KMS-11 (cell line): Measurements from ENCODE around the gene TNN.
"Not testable (repeated sequence)": the region's sequence is repeated elsewhere in the genome, so short reads cannot be mapped to it uniquely, and the experiment has no call there.

ENCODE experiments used
- H2AFZ ChIP-seq: fragments of 200-600 bp; sonication (generic); 2 replicates; pipeline ENCODE4 v1.6.1; 2016; ENCODE audit warnings: antibody characterized with exemption, mixed run types, low read depth
- H3K27ac ChIP-seq: fragments of 200-600 bp; sonication (generic); 2 replicates; pipeline ENCODE4 v1.6.1; 2016; ENCODE audit warnings: mild to moderate bottlenecking, mixed run types
- H3K27me3 ChIP-seq: fragments of 200-600 bp; sonication (generic); 2 replicates; pipeline ENCODE4 v1.6.1; 2017; ENCODE audit warnings: mild to moderate bottlenecking, low read depth, mixed run types, moderate library complexity; ENCODE audit not compliant: insufficient read depth
- H3K36me3 ChIP-seq: fragments of 200-600 bp; sonication (generic); 2 replicates; pipeline ENCODE4 v1.6.1; 2017; ENCODE audit warnings: mild to moderate bottlenecking, mixed run types; ENCODE audit not compliant: insufficient read depth
- H3K4me1 ChIP-seq: fragments of 200-600 bp; sonication (generic); 2 replicates; pipeline ENCODE4 v1.6.1; 2016; ENCODE audit warnings: mild to moderate bottlenecking, low read depth, mixed run types; ENCODE audit not compliant: poor library complexity, severe bottlenecking
- H3K4me2 ChIP-seq: fragments of 200-600 bp; sonication (generic); 2 replicates; pipeline ENCODE4 v1.7.0; 2016; ENCODE audit warnings: mild to moderate bottlenecking, mixed run types
- H3K4me3 ChIP-seq: fragments of 200-600 bp; sonication (generic); IDR thresholded peaks from 2 replicates; pipeline ENCODE4 v1.6.1; 2017; ENCODE audit warnings: low read depth, low read length, mixed read lengths; ENCODE audit not compliant: insufficient read depth
- H3K79me2 ChIP-seq: fragments of 200-600 bp; sonication (generic); 2 replicates; pipeline ENCODE4 v1.6.1; 2016; ENCODE audit warnings: low read depth, mixed run types; ENCODE audit not compliant: insufficient read depth
- H3K9ac ChIP-seq: fragments of 200-600 bp; sonication (generic); 2 replicates; pipeline ENCODE4 v1.6.1; 2016; ENCODE audit warnings: mild to moderate bottlenecking, mixed run types
- H4K20me1 ChIP-seq: fragments of 200-600 bp; sonication (generic); 2 replicates; pipeline ENCODE4 v1.6.1; 2016; ENCODE audit warnings: mild to moderate bottlenecking, mixed run types; ENCODE audit not compliant: insufficient read depth
- TF ChIP-seq, protein P1 (sequence below): fragments of 200-600 bp; sonication (generic); conservative IDR thresholded peaks from 2 replicates; pipeline ENCODE4 v1.6.1; 2017; ENCODE audit warnings: low read depth, mild to moderate bottlenecking, antibody characterized with exemption, low read length, moderate library complexity, mixed read lengths

TNN gene

GRCh38 chr1:175037416-175037815 is 30.2 kb upstream of the TNN start:
- Histone ChIP-seq H3K4me3 (no peak overlapping the region), H2AFZ (no peak overlapping the region), H4K20me1 (no peaks in the 10 kb centered on the region), H3K27ac (no peak overlapping the region), H3K27me3 (no peaks in the 10 kb centered on the region), H3K9ac (no peak overlapping the region), H3K4me2 (no peak overlapping the region), H3K79me2 (no peaks in the 10 kb centered on the region), H3K36me3 (no peaks in the 10 kb centered on the region), H3K4me1 (no peaks in the 10 kb centered on the region)
- TF ChIP-seq, protein P1, sequence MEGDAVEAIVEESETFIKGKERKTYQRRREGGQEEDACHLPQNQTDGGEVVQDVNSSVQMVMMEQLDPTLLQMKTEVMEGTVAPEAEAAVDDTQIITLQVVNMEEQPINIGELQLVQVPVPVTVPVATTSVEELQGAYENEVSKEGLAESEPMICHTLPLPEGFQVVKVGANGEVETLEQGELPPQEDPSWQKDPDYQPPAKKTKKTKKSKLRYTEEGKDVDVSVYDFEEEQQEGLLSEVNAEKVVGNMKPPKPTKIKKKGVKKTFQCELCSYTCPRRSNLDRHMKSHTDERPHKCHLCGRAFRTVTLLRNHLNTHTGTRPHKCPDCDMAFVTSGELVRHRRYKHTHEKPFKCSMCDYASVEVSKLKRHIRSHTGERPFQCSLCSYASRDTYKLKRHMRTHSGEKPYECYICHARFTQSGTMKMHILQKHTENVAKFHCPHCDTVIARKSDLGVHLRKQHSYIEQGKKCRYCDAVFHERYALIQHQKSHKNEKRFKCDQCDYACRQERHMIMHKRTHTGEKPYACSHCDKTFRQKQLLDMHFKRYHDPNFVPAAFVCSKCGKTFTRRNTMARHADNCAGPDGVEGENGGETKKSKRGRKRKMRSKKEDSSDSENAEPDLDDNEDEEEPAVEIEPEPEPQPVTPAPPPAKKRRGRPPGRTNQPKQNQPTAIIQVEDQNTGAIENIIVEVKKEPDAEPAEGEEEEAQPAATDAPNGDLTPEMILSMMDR, result no peak

DNA sequence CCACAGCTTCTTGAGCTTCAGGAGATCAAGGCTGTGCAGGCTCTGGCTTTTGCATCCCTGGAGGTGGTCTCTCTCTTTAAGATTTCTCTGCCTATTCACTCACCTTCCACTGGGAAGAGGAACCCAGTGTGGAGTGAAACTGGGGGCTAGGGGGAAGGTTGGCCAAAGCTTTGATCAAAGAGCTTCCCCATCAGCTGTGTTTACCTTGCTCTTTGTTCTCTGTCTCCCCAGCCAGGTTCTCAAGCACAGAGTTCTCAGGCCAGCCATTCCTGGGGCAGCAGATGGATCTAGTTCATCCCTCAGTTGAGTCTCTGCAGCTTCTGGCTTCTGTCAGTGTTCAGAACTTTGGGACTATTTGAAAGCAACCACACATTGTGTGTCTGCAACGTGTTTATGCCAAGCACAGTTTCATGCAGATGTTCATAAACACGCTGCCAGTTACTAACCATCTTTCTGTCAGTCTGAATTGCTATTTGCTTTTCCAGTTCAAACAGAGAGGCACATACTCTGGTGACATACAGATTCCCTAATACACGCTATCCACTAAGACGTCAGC is 27.2 kb upstream of the TNN start:
- no peak overlapping the region for H3K9ac ChIP-seq
- no peak overlapping the region for H3K4me2 ChIP-seq
- H3K27ac ChIP-seq, result no peak overlapping the region
- H3K27me3 ChIP-seq, result no peaks in the 10 kb centered on the region
- H2AFZ ChIP-seq, result no peak overlapping the region
- H3K4me1 ChIP-seq, result no peaks in the 10 kb centered on the region
- TF ChIP-seq, protein P1, result no peak
- no peaks in the 10 kb centered on the region for H3K36me3 ChIP-seq
- no peaks in the 10 kb centered on the region for H4K20me1 ChIP-seq
- H3K4me3 ChIP-seq, result no peak overlapping the region
- no peaks in the 10 kb centered on the region for H3K79me2 ChIP-seq

- Histone ChIP-seq H2AFZ (no peak overlapping the region), H3K27ac (no peak overlapping the region), H4K20me1 (no peaks in the 10 kb centered on the region), H3K4me3 (no peak overlapping the region), H3K27me3 (no peaks in the 10 kb centered on the region), H3K79me2 (no peaks in the 10 kb centered on the region), H3K9ac (no peak overlapping the region), H3K4me2 (no peak overlapping the region), H3K36me3 (no peaks in the 10 kb centered on the region), H3K4me1 (no peaks in the 10 kb centered on the region)
- TF ChIP-seq, protein P1, result no peak
Observed at GRCh38 chr1:175042650-175043049, 25.0 kb upstream of the TNN start.

DNA sequence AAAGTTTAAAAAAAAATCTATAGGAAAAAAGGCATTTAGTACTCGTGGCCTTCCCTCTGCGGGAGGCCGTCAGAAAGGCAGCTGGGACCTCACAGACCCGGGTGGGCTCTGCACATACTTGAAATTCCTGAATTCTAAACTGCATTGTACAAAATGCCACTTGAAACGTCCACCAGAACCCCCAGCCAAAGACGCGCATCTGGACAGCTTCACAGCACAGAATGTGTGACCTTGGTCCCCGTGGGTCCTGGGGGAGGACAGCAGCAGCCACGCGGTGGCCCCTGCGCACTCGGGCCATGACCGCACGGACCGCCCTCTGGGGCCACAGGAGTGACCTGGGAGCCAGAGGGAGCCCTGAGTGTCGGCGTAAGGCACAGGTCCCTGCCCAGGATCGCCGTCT is 23.8 kb upstream of the TNN start:
- H3K36me3 ChIP-seq, result no peaks in the 10 kb centered on the region
- H3K79me2 ChIP-seq, result no peaks in the 10 kb centered on the region
- no peak overlapping the region for H3K27ac ChIP-seq
- H3K4me3 ChIP-seq, result no peak overlapping the region
- no peaks in the 10 kb centered on the region for H3K4me1 ChIP-seq
- H3K9ac ChIP-seq, result no peak overlapping the region
- no peaks in the 10 kb centered on the region for H4K20me1 ChIP-seq
- H3K4me2 ChIP-seq, result no peak overlapping the region
- TF ChIP-seq, protein P1, result no peak
- H3K27me3 ChIP-seq, result no peaks in the 10 kb centered on the region
- no peak overlapping the region for H2AFZ ChIP-seq

GRCh38 chr1:175044591-175044990 is 23.0 kb upstream of the TNN start:
- not testable (repeated sequence) for H3K36me3 ChIP-seq, H3K27ac ChIP-seq, H3K4me1 ChIP-seq

More at GRCh38 chr1:175044591-175044990, 23.0 kb upstream of the TNN start:
- H2AFZ ChIP-seq, H3K27me3 ChIP-seq, H3K4me2 ChIP-seq, H3K79me2 ChIP-seq, H3K4me3 ChIP-seq, H3K9ac ChIP-seq, H4K20me1 ChIP-seq: not testable (repeated sequence)
